ENCODE data around the gene SLC1A3. TPM values are rescaled to one million over a fixed set of nuclear protein-coding genes. Genes with fewer than 3 reads are reported as not detected.
A peak's percentile ranks its signal among the peaks of the same experiment; 100 is the strongest.

Gene SLC1A3
- total and polyA plus RNA-seq, 2 of the 4 experiments (the other 2 are of a cell fraction) = 0.27 to 1.3 TPM

DNA sequence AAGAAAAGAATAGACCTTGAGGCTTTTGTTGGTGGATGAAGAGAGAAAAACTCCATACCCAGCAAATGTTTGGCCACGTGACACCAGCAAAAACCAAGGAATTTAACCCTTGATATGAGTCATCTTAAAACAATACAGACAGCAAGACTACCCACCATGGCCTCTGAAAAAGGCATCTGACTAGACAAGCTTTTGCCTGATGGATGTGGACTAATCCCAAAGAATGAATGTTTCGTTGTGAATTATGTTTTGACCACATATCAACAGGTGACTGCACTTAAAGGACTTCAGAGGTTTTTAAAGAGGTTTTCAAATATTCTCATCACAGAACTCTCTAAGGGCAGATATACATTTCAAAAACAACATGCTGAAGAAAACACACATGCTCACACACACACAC lies 33.0 kb upstream of the SLC1A3 start:
- DNase-seq (peak; percentile 67), ATAC-seq (ENCODE audit: low read depth) (peak; percentile 53)
- dilution Hi-C loops (cut with HindIII; ENCODE audit: low sequenced_read_pairs, unreplicated experiment) (no loop called here), in situ Hi-C loops (cut with MboI; ENCODE audit: low sequenced_read_pairs) (no loop called here), intact Hi-C loops (cut with micrococcal nuclease) (no loop called here)
- Histone ChIP-seq H3K4me3 (ENCODE audit: insufficient read depth, low read depth, low read length) (no peak overlapping the region), H3K9me3 (ENCODE audit: control insufficient read depth, insufficient read depth, low read length) (no peaks in the 10 kb centered on the region), H2BK15ac (ENCODE audit: low read depth, low read length) (no peak overlapping the region), H2AK5ac (ENCODE audit: low read depth, low read length) (no peak overlapping the region), H3K4ac (ENCODE audit: low read depth, low read length) (no peak overlapping the region), H3K9me1 (ENCODE audit: insufficient read depth, low read length) (peaks cover 5% of the 10 kb centered on the region; the same call in 1 of the 2 replicates), H2BK20ac (ENCODE audit: low read depth, low read length) (no peak overlapping the region), H3K27ac (ENCODE audit: insufficient read depth, low read length) (no peak overlapping the region), H3K36me3 (ENCODE audit: control insufficient read depth, insufficient read depth, low read length) (no peaks in the 10 kb centered on the region), H3K4me2 (ENCODE audit: low read depth, low read length) (no peak overlapping the region), H3K4me1 (ENCODE audit: control insufficient read depth, insufficient read depth, low read length) (peaks cover 3% of the 10 kb centered on the region; the same call in 1 of the 2 replicates), H2BK120ac (ENCODE audit: low read depth, low read length) (no peak overlapping the region), H2AK9ac (replicated peaks; ENCODE audit: low read depth, low read length, poor library complexity) (no peak overlapping the region), H4K20me1 (ENCODE audit: insufficient read depth, low read length) (no peaks in the 10 kb centered on the region), H3K9ac (ENCODE audit: low read depth, low read length) (no peak overlapping the region; the same call in 1 of the 2 replicates), H3K56ac (ENCODE audit: extremely low read depth, insufficient read depth, low read length) (no peak overlapping the region), H4K91ac (ENCODE audit: insufficient read depth, low read depth, low read length) (no peak overlapping the region), H4K5ac (ENCODE audit: low read depth, low read length) (no peak overlapping the region), H2AFZ (replicated peaks; ENCODE audit: low read length, poor library complexity) (no peak overlapping the region), H3K23ac (ENCODE audit: low read depth, low read length) (no peak overlapping the region), H3K79me1 (ENCODE audit: low read depth in 1 of 2, low read length in 2 of 2) (no peaks in the 10 kb centered on the region), H3K14ac (replicated peaks; ENCODE audit: low read depth, low read length) (no peak overlapping the region), H3K18ac (ENCODE audit: low read depth, low read length) (no peak overlapping the region), H3K27me3 (ENCODE audit: control insufficient read depth, insufficient read depth, low read length) (no peaks in the 10 kb centered on the region), H4K8ac (ENCODE audit: low read depth in 2 of 2, low read length in 2 of 2) (no peak overlapping the region), H2BK5ac (ENCODE audit: low read depth, low read length, poor library complexity, severe bottlenecking) (no peak overlapping the region)
- TF ChIP-seq BHLHE40 (IDR thresholded peaks at IDR 0.05; ENCODE audit: low read depth, low read length) (no peak), MAFK (IDR thresholded peaks at IDR 0.05; ENCODE audit: low read depth, low read length) (peak; percentile 15; the same call in 1 of the 2 replicates), FOS (IDR thresholded peaks at IDR 0.05; ENCODE audit: low read depth, low read length) (peak; percentile 16; the same call in 1 of the 2 replicates), POLR2A (IDR thresholded peaks at IDR 0.05; ENCODE audit: low read depth, low read length) (no peak)
- TF ChIP-seq, protein P1, sequence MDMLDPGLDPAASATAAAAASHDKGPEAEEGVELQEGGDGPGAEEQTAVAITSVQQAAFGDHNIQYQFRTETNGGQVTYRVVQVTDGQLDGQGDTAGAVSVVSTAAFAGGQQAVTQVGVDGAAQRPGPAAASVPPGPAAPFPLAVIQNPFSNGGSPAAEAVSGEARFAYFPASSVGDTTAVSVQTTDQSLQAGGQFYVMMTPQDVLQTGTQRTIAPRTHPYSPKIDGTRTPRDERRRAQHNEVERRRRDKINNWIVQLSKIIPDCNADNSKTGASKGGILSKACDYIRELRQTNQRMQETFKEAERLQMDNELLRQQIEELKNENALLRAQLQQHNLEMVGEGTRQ (IDR thresholded peaks at IDR 0.05; ENCODE audit: low read depth, low read length) = peak; percentile 87
- no CpG with 5 or more reads among the region's 2 CpGs for WGBS, 2 experiments (ENCODE audit: extremely low coverage in 2 of 2, insufficient read length in 1 of 2)
- ChIA-PET POLR2A (ENCODE audit: unreplicated experiment) (no interaction called here), CTCF (no interaction called here)
- no TSS peak for BruUV-seq (replicated peaks)
